Suprapubic skin (tissue), 4 donors: ENCODE data around the gene VAMP7. TPM values are rescaled to one million over a fixed set of nuclear protein-coding genes. Genes with fewer than 3 reads are reported as not detected.

Experiments
- DNase-seq, 2 donors: peaks; one replicate each; pipeline ENCODE4 v3.0.0-alpha.2; 2019; ENCODE audit warnings: low spot score in 2 of 2
- H3K27ac ChIP-seq: fragments of 200-600 bp; sonication (generic); one replicate; pipeline ENCODE4 v1.5.1; 2019
- H3K27me3 ChIP-seq: fragments of 200-600 bp; sonication (generic); one replicate; pipeline ENCODE4 v1.5.1; 2019
- H3K36me3 ChIP-seq: fragments of 200-600 bp; sonication (generic); one replicate; pipeline ENCODE4 v1.5.1; 2019
- H3K4me1 ChIP-seq: fragments of 200-600 bp; sonication (generic); one replicate; pipeline ENCODE4 v1.5.1; 2019
- H3K4me3 ChIP-seq: fragments of 200-600 bp; sonication (generic); one replicate; pipeline ENCODE4 v1.5.1; 2019; ENCODE audit warnings: mild to moderate bottlenecking
- H3K9me3 ChIP-seq: fragments of 200-600 bp; sonication (generic); one replicate; pipeline ENCODE4 v1.5.1; 2019
- EP300 ChIP-seq: sonication (generic); formaldehyde crosslinking; IDR thresholded peaks from one replicate; pipeline ENCODE4 v1.6.1; 2017; ENCODE audit warnings: antibody characterized with exemption
- POLR2A ChIP-seq, 2 donors: fragments of 450-650 bp; IDR thresholded peaks; one replicate each; pipeline ENCODE4 v1.6.1; 2017; ENCODE audit warnings: antibody characterized with exemption in 2 of 2, mild to moderate bottlenecking in 2 of 2, moderate library complexity in 2 of 2
- POLR2AphosphoS5 ChIP-seq, 3 donors: sonication (generic); formaldehyde crosslinking; IDR thresholded peaks; one replicate each; pipeline ENCODE4 v1.6.1; 2017; ENCODE audit warnings: antibody characterized with exemption in 3 of 3
- WGBS: methylation state at CpG from one replicate; pipeline ENCODE4 v1.1.5; 2018; 5-methylcytosine and 5-hydroxymethylcytosine counted together
- total RNA-seq, 4 donors: library from RNA; depleted of rRNA; stranded (reverse); fragments of >200 nt; gene quantifications; one replicate each; pipeline ENCODE4 v1.1.0, GENCODE V29; 2016
- TF ChIP-seq, protein P1 (sequence below), 2 donors: fragments of 200-600 bp in 1 of 2; fragments of 450-650 bp in 1 of 2; sonication (generic) in 1 of 2; IDR thresholded peaks; one replicate each; pipeline ENCODE4 v1.5.1; 2016 to 2019; ENCODE audit warnings: antibody characterized with exemption in 2 of 2, mild to moderate bottlenecking in 1 of 2, moderate library complexity in 1 of 2

The VAMP7 gene
- total RNA-seq, 4 donors from 2014 or later = 16.1 to 29.8 (median 21.1) TPM

DNA sequence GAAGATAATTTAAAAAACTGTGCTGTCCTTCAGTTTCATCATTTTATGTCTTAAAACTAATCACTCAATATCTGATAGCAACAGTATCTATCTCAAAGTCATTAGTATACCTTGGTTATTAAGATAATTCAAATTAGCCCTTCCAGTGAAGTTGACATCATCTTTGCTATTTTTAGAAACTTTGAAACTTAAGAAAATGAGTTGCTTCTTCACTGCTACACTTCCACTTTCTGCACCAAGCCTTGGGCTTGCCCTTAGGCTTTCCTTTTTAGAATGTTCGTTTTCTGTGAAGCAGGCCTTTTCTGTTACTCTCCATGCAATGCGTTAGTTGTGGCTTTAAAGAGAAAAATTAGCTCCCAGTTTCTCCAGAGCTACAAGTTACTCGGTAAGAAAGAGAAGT lies 4.4 kb upstream of the VAMP7 start:
- WGBS = 57% methylated on average over 3 of the region's 3 CpGs
- no peak overlapping the region for H3K27ac ChIP-seq
- no peak overlapping the region for H3K4me3 ChIP-seq
- H3K36me3 ChIP-seq = no peaks in the 10 kb centered on the region
- TF ChIP-seq, protein P1, sequence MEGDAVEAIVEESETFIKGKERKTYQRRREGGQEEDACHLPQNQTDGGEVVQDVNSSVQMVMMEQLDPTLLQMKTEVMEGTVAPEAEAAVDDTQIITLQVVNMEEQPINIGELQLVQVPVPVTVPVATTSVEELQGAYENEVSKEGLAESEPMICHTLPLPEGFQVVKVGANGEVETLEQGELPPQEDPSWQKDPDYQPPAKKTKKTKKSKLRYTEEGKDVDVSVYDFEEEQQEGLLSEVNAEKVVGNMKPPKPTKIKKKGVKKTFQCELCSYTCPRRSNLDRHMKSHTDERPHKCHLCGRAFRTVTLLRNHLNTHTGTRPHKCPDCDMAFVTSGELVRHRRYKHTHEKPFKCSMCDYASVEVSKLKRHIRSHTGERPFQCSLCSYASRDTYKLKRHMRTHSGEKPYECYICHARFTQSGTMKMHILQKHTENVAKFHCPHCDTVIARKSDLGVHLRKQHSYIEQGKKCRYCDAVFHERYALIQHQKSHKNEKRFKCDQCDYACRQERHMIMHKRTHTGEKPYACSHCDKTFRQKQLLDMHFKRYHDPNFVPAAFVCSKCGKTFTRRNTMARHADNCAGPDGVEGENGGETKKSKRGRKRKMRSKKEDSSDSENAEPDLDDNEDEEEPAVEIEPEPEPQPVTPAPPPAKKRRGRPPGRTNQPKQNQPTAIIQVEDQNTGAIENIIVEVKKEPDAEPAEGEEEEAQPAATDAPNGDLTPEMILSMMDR (IDR thresholded peaks at IDR 0.05) = no peak
- TF ChIP-seq EP300 = no peak
- TF ChIP-seq POLR2A (IDR thresholded peaks at IDR 0.05) = no peak
- TF ChIP-seq POLR2AphosphoS5 (IDR thresholded peaks at IDR 0.05) = no peak
- peaks cover 12% of the 10 kb centered on the region for H3K27me3 ChIP-seq
- H3K9me3 ChIP-seq = no peaks in the 10 kb centered on the region
- no peaks in the 10 kb centered on the region for H3K4me1 ChIP-seq
- no peak for DNase-seq

DNA sequence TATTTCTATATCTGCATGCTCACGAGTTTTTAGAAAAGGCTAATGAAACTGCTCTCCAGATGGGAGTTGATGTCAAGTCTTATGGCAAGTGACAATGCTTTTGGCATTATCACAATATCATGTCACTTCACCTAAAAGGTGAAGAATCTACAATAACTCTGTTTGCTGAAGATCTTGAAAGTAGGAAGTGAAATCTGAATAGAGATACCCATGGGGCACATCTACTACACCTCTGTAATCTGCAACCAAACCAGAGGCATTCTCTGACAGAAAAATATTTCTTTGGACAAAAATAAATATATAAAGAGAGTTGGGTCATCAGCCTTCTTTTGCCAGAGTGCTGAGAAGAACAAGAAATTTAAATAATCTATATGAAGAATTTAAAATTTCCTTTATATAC lies 3.9 kb upstream of the VAMP7 start:
- no peak for TF ChIP-seq EP300
- H3K9me3 ChIP-seq = no peaks in the 10 kb centered on the region
- H3K4me1 ChIP-seq = no peaks in the 10 kb centered on the region
- H3K36me3 ChIP-seq = no peaks in the 10 kb centered on the region
- no peak overlapping the region for H3K27ac ChIP-seq
- peaks cover 12% of the 10 kb centered on the region for H3K27me3 ChIP-seq
- WGBS = 30% methylated on average over 1 of the region's 1 CpG
- H3K4me3 ChIP-seq = no peak overlapping the region
- no peak for DNase-seq

DNA sequence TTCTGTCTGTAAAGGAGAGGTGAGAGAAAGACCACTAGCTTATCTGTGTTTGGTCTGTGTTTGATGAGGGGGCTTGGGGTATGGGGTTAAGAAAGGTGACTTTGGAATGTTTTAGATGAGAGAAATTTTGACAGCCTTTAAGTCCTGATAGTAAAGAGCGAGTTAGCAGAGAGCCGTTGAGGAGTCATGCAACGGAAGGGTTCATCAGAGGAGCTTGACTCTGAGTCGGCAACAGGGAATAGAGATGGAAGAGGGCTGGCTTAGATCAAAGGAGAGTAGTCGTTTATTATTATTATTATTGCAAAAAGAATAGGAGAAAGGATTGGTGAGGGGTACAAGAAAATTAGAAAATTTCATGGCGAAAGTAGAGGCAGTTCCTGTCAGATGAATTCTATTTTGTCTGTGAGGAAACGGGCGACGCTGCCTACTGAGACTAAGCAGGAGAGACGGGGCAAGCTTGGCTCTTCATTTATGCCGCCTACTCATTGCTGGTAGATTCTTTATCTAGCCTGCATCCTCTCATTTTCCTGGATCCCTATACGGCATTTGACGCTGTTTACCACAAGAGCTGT lies 473 bp upstream of the VAMP7 start:
- no peak for DNase-seq
- TF ChIP-seq POLR2A (IDR thresholded peaks at IDR 0.05) = no peak
- TF ChIP-seq POLR2AphosphoS5 (IDR thresholded peaks at IDR 0.05) = no peak
- TF ChIP-seq, protein P1 (IDR thresholded peaks at IDR 0.05) = no peak
- no peak for TF ChIP-seq EP300
- H3K4me3 ChIP-seq = peak overlapping the region; percentile 52
- H3K9me3 ChIP-seq = no peaks in the 10 kb centered on the region
- H3K36me3 ChIP-seq = no peaks in the 10 kb centered on the region
- no peak overlapping the region for H3K27ac ChIP-seq
- no peaks in the 10 kb centered on the region for H3K27me3 ChIP-seq
- 36% methylated on average over 13 of the region's 13 CpGs for WGBS
- no peaks in the 10 kb centered on the region for H3K4me1 ChIP-seq

DNA sequence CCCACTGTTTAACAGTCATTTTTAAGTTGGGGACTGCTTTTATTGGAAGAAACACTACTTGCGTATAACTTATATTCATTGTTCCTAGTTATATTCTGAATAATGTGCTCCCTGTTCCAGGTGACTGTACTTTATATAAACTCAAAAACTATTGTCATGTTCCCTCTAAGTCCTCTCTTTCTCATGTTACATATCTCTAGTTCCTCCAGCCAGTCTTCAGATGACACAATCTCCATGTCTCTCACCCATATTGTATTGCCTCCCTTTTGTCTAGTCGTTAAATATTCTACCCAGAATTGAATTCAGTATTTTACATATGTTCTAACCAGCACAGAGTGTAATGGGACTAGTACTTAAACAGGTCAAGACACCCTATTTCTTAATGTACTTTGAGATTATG lies 5.3 kb downstream of the VAMP7 start:
- WGBS = 78% methylated on average over 2 of the region's 2 CpGs
- H3K9me3 ChIP-seq = no peaks in the 10 kb centered on the region
- H3K4me1 ChIP-seq = no peaks in the 10 kb centered on the region
- no peak overlapping the region for H3K27ac ChIP-seq
- H3K4me3 ChIP-seq = no peak overlapping the region
- DNase-seq = no peak
- H3K27me3 ChIP-seq = no peaks in the 10 kb centered on the region
- peaks cover 9% of the 10 kb centered on the region for H3K36me3 ChIP-seq
- TF ChIP-seq POLR2AphosphoS5 (IDR thresholded peaks at IDR 0.05) = no peak
- TF ChIP-seq POLR2A (IDR thresholded peaks at IDR 0.05) = no peak
- TF ChIP-seq EP300 = no peak
- TF ChIP-seq, protein P1 (IDR thresholded peaks at IDR 0.05) = no peak

DNA sequence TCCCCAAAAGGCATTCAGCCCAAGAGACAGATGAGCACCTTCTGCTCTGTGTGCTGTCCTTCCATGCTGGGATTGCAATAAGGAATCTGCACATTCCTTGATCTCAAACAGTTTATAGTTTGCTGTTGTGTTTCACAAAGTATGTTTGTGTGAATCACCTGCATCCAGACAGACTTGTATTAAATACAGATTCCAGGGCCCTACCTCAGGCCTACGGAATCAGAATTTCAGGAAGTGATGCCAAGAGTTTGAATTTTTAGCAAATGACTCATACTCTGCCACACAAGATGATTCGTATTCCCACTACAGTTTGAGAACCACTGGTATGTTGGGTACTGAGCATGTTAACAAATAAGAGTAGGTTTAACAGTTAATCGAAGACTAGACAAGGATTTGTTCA lies 7.0 kb downstream of the VAMP7 start:
- H3K9me3 ChIP-seq = no peaks in the 10 kb centered on the region
- H3K36me3 ChIP-seq = peaks cover 13% of the 10 kb centered on the region
- no peaks in the 10 kb centered on the region for H3K27me3 ChIP-seq
- no peak for DNase-seq
- 35% methylated on average over 3 of the region's 3 CpGs for WGBS
- no peak for TF ChIP-seq POLR2AphosphoS5 (IDR thresholded peaks at IDR 0.05)
- no peak for TF ChIP-seq EP300
- no peak for TF ChIP-seq POLR2A (IDR thresholded peaks at IDR 0.05)
- TF ChIP-seq, protein P1 (IDR thresholded peaks at IDR 0.05) = no peak
- no peak overlapping the region for H3K4me3 ChIP-seq
- no peaks in the 10 kb centered on the region for H3K4me1 ChIP-seq
- H3K27ac ChIP-seq = no peak overlapping the region

DNA sequence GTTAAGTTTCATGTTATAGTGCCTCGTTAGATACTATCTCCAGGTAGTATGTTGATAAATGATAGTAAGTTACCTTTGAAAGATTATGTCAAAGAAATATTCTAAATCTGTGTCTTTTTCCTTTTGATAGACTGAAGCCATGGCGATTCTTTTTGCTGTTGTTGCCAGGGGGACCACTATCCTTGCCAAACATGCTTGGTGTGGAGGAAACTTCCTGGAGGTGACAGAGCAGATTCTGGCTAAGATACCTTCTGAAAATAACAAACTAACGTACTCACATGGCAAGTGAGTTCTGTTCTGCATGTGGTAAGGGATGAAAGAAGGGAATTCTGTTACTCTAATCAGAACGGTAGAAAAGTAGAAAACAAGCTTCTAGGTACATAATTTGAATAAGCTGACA lies 8.2 kb downstream of the VAMP7 start:
- Histone ChIP-seq H3K36me3 (peaks cover 13% of the 10 kb centered on the region), H3K27ac (no peak overlapping the region), H3K4me1 (no peaks in the 10 kb centered on the region), H3K9me3 (no peaks in the 10 kb centered on the region), H3K4me3 (no peak overlapping the region), H3K27me3 (no peaks in the 10 kb centered on the region)
- WGBS = 65% methylated on average over 4 of the region's 4 CpGs
- no peak for TF ChIP-seq POLR2A (IDR thresholded peaks at IDR 0.05)
- no peak for TF ChIP-seq EP300
- no peak for TF ChIP-seq POLR2AphosphoS5 (IDR thresholded peaks at IDR 0.05)
- TF ChIP-seq, protein P1 (IDR thresholded peaks at IDR 0.05) = no peak
- no peak for DNase-seq
